A673 (cell line): ENCODE results near the gene MAP3K5. TPM values are rescaled to one million over a fixed set of nuclear protein-coding genes. Genes with fewer than 3 reads are reported as not detected.
"Not testable (repeated sequence)": the region's sequence is repeated elsewhere in the genome, so short reads cannot be mapped to it uniquely, and the experiment has no call there.

Experiments used
- BruUV-seq: library from RNA; stranded (reverse); fragments of 400-500 nt; replicated peaks from 2 replicates; lab custom pipeline; 2021; lab: Mats Ljungman, UMichigan
- CTCF ChIA-PET: fragments of 300-600 bp; sonication (Branson Sonifier 250); formaldehyde crosslinking; loops from one replicate; lab custom pipeline; 2022; ENCODE audit warnings: antibody characterized with exemption; lab: Charles Lee
- POLR2A ChIA-PET: fragments of 300-600 bp; sonication (Branson Sonifier 250); formaldehyde crosslinking; loops from one replicate; lab custom pipeline; 2022; ENCODE audit warnings: antibody characterized with exemption; ENCODE audit not compliant: low non-redundant PET; lab: Charles Lee
- DNase-seq: peaks from one replicate; pipeline ENCODE4 v3.0.0-alpha.2; 2015; ENCODE audit warnings: low spot score
- H3K27ac ChIP-seq: fragments of 200-600 bp; sonication (generic); 2 replicates; pipeline ENCODE4 v1.5.1; 2016; ENCODE audit warnings: mixed run types, low read depth, mild to moderate bottlenecking, mixed read lengths, antibody characterized with exemption, low read length; ENCODE audit not compliant: poor library complexity, severe bottlenecking
- H3K27me3 ChIP-seq: fragments of 200-600 bp; sonication (generic); replicated peaks from 2 replicates; pipeline ENCODE4 v1.6.1; 2017; ENCODE audit warnings: mixed run types, low read depth, mild to moderate bottlenecking, mixed read lengths, antibody characterized with exemption, low read length; ENCODE audit not compliant: insufficient read depth, poor library complexity
- H3K36me3 ChIP-seq: fragments of 200-600 bp; sonication (generic); 2 replicates; pipeline ENCODE4 v1.6.1; 2016; ENCODE audit warnings: mixed run types, mild to moderate bottlenecking, mixed read lengths, antibody characterized with exemption, low read length; ENCODE audit not compliant: insufficient read depth, poor library complexity, severe bottlenecking
- H3K4me1 ChIP-seq: fragments of 200-600 bp; sonication (generic); 2 replicates; pipeline ENCODE4 v1.6.1; 2017; ENCODE audit warnings: mixed run types, mild to moderate bottlenecking, mixed read lengths, antibody characterized with exemption, low read length; ENCODE audit not compliant: insufficient read depth, poor library complexity, severe bottlenecking
- H3K4me3 ChIP-seq: fragments of 200-600 bp; sonication (generic); 2 replicates; pipeline ENCODE4 v1.5.1; 2016; ENCODE audit warnings: low read depth, mixed run types, mild to moderate bottlenecking, mixed read lengths, low read length; ENCODE audit not compliant: poor library complexity, severe bottlenecking
- H3K9me3 ChIP-seq: fragments of 200-600 bp; sonication (generic); 2 replicates; pipeline ENCODE4 v1.6.1; 2016; ENCODE audit warnings: mixed run types, low read depth, mild to moderate bottlenecking, mixed read lengths, antibody characterized with exemption, low read length; ENCODE audit not compliant: poor library complexity, severe bottlenecking
- CTCF ChIP-seq: fragments of 300-800, 200-600 bp; sonication (generic); conservative IDR thresholded peaks from 2 replicates; pipeline ENCODE4 v1.5.1; 2017; ENCODE audit warnings: low read depth, mild to moderate bottlenecking, antibody characterized with exemption, low read length, moderate library complexity, mixed read lengths
- EZH2 ChIP-seq: fragments of 200-600 bp; sonication (generic); IDR thresholded peaks from 2 replicates; pipeline ENCODE4 v1.6.1; 2017; ENCODE audit warnings: borderline replicate concordance, low read depth, mild to moderate bottlenecking, mixed read lengths, antibody characterized with exemption, low read length; ENCODE audit not compliant: poor library complexity, severe bottlenecking
- intact Hi-C: fragments of 100-400 bp; cut with micrococcal nuclease; formaldehyde crosslinking; loops from one replicate; pipeline ENCODE4 v1.10.0; 2022; ENCODE audit not compliant: unreplicated experiment
- total RNA-seq: library from RNA; stranded (reverse); gene quantifications from 2 replicates; pipeline ENCODE4 v1.2.3, GENCODE V29; 2021

The MAP3K5 gene
- total RNA-seq, 1 experiment from 2014 or later: 5.4 TPM

- H3K27ac ChIP-seq: no peak overlapping the region
- no peaks in the 10 kb centered on the region for H3K27me3 ChIP-seq
- no peak for DNase-seq
- ChIA-PET POLR2A (no interaction called here), CTCF (no interaction called here)
- TF ChIP-seq EZH2 (no peak), CTCF (no peak)
- peak overlapping the region; percentile 80 for H3K4me3 ChIP-seq
- H3K4me1 ChIP-seq: peaks cover 10% of the 10 kb centered on the region
- H3K9me3 ChIP-seq: no peaks in the 10 kb centered on the region
- intact Hi-C loops: loop anchor here (10.0 kb wide), 1 partner anchor 506 kb away; the partner anchor contains the start of gene BCLAF1
- TSS peak; percentile 37 for BruUV-seq
- H3K36me3 ChIP-seq: no peaks in the 10 kb centered on the region
These were observed 1.6 kb downstream of the MAP3K5 start for GRCh38 chr6:136790411-136791295.

GRCh38 chr6:136789440-136789839 lies 2.8 kb downstream of the MAP3K5 start:
- intact Hi-C loops, CTCF ChIA-PET, H3K36me3 ChIP-seq, DNase-seq, H3K4me3 ChIP-seq, H3K4me1 ChIP-seq, BruUV-seq, POLR2A ChIA-PET, H3K27ac ChIP-seq, H3K27me3 ChIP-seq, H3K9me3 ChIP-seq: not testable (repeated sequence)

GRCh38 chr6:136788069-136788902 lies 4.0 kb downstream of the MAP3K5 start:
- peaks cover 7% of the 10 kb centered on the region for H3K4me1 ChIP-seq
- no peaks in the 10 kb centered on the region for H3K27me3 ChIP-seq
- H3K4me3 ChIP-seq: no peak overlapping the region
- H3K27ac ChIP-seq: no peak overlapping the region
- BruUV-seq: no TSS peak
- DNase-seq: peak; percentile 72
- intact Hi-C loops: no loop called here
- ChIA-PET POLR2A (no interaction called here), CTCF (no interaction called here)
- no peak for TF ChIP-seq CTCF
- no peak for TF ChIP-seq EZH2
- no peaks in the 10 kb centered on the region for H3K36me3 ChIP-seq
- H3K9me3 ChIP-seq: no peaks in the 10 kb centered on the region
